Tibial artery (tissue), 4 donors: ENCODE results near the gene PLXNB3.
A peak's percentile ranks its signal among the peaks of the same experiment; 100 is the strongest.

Experiments used
- DNase-seq, 2 donors: peaks; one replicate each; pipeline ENCODE4 v3.0.0-alpha.2; 2019
- H3K27ac ChIP-seq, 2 donors: fragments of 200-600 bp; sonication (generic) in 1 of 2; 1 replicate in 1 of 2; 2 replicates in 1 of 2; pipeline ENCODE4 v1.5.1; 2018 to 2019; ENCODE audit warnings: mild to moderate bottlenecking in 1 of 2
- H3K27me3 ChIP-seq, 2 donors: fragments of 200-600 bp; sonication (generic) in 1 of 2; one replicate each; pipeline versions ENCODE4 v1.5.1 to v1.6.0; 2016 to 2019
- H3K36me3 ChIP-seq, 3 donors: fragments of 200-600 bp; sonication (generic) in 2 of 3; one replicate each; pipeline ENCODE4 v1.5.1; 2016 to 2019; ENCODE audit warnings: mild to moderate bottlenecking in 2 of 3
- H3K4me1 ChIP-seq, 4 donors: fragments of 200-600 bp; sonication (generic) in 2 of 4; 1 replicate in 3 of 4; 2 replicates in 1 of 4; pipeline ENCODE4 v1.5.1; 2016 to 2019
- H3K4me3 ChIP-seq, 2 donors: fragments of 200-600 bp; sonication (generic) in 1 of 2; 1 replicate in 1 of 2; 2 replicates in 1 of 2; pipeline ENCODE4 v1.5.1; 2018 to 2019; ENCODE audit warnings: mild to moderate bottlenecking in 2 of 2
- H3K9me3 ChIP-seq, 3 donors: fragments of 200-600 bp; sonication (generic) in 1 of 3; one replicate each; pipeline ENCODE4 v1.5.1; 2016 to 2019
- intact Hi-C: fragments of 100-400 bp; cut with DNase I; formaldehyde crosslinking; loops from one replicate; pipeline ENCODE4 v1.15.0; 2023; ENCODE audit warnings: low total_unique reads
- TF ChIP-seq, protein P1 (sequence below), 2 experiments: fragments of 200-600 bp in 1 of 2; fragments of 450-650 bp in 1 of 2; IDR thresholded peaks; one replicate each; pipeline ENCODE4 v1.5.1; 2017 to 2019; ENCODE audit warnings: antibody characterized with exemption in 2 of 2, mild to moderate bottlenecking in 1 of 2, moderate library complexity in 1 of 2

PLXNB3 gene

DNA sequence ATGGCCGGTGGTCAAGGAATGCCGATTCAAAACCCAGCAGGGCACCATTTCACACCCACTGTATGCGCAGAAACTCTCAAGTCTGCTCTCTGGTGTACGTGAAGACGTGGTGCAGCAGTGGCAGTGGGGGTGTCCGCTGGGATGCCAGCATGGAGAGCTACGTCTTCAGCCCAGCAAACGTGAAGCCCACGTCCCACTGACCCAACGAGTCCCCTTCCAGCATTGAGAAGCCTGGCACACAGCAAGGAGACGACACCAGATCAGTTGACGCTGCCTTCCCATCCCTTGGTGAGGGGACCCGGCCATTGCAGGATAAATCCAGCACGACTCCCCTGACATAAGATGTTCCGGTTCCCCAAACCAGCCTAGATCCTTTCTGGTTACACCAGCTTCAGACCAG, 2.2 kb upstream of the PLXNB3 start:
- no peak overlapping the region for H3K4me3 ChIP-seq
- intact Hi-C loops, result no loop called here
- DNase-seq, result peak in 1 of 2 donors; percentile 31
- TF ChIP-seq, protein P1, sequence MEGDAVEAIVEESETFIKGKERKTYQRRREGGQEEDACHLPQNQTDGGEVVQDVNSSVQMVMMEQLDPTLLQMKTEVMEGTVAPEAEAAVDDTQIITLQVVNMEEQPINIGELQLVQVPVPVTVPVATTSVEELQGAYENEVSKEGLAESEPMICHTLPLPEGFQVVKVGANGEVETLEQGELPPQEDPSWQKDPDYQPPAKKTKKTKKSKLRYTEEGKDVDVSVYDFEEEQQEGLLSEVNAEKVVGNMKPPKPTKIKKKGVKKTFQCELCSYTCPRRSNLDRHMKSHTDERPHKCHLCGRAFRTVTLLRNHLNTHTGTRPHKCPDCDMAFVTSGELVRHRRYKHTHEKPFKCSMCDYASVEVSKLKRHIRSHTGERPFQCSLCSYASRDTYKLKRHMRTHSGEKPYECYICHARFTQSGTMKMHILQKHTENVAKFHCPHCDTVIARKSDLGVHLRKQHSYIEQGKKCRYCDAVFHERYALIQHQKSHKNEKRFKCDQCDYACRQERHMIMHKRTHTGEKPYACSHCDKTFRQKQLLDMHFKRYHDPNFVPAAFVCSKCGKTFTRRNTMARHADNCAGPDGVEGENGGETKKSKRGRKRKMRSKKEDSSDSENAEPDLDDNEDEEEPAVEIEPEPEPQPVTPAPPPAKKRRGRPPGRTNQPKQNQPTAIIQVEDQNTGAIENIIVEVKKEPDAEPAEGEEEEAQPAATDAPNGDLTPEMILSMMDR (IDR thresholded peaks at IDR 0.05), result no peak
- H3K9me3 ChIP-seq, result no peaks in the 10 kb centered on the region
- peaks cover 0 to 22% (median 5%) of the 10 kb centered on the region in 4 donors for H3K4me1 ChIP-seq
- H3K36me3 ChIP-seq, result no peaks in the 10 kb centered on the region
- no peak overlapping the region for H3K27ac ChIP-seq
- no peaks in the 10 kb centered on the region for H3K27me3 ChIP-seq

DNA sequence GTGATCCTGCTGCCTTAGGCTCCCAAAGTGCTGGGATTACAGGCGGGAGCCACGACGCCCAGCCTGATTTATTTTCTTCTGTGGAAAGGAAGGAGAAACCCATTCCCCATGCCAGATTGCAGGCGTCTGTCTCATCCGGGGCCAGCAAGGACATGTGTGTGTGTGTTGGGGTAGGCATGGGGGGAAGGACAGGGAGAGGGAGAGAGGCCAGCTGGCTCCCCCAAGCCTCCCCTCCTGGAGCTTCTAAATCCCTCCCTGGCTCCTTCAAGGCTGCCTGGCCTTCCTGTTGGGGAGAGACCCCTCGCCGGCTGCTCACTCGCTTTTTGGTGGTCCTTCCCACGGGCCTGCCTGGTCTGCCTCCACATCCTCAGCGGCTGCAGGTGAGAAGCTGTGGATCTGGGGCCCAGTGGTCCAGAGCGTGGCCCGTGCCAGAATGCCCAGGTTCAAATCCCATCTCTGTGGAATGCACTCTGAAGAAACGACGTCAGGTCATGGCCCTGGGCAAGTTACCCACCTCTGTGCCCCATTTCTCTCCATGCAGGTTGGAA, 1.3 kb upstream of the PLXNB3 start:
- H3K36me3 ChIP-seq, result no peaks in the 10 kb centered on the region
- intact Hi-C loops, result no loop called here
- H3K4me3 ChIP-seq, result no peak overlapping the region
- no peaks in the 10 kb centered on the region for H3K27me3 ChIP-seq
- TF ChIP-seq, protein P1 (IDR thresholded peaks at IDR 0.05), result no peak
- no peaks in the 10 kb centered on the region for H3K9me3 ChIP-seq
- peaks cover 0 to 22% (median 5%) of the 10 kb centered on the region in 4 donors for H3K4me1 ChIP-seq
- H3K27ac ChIP-seq, result no peak overlapping the region
- DNase-seq, result no peak

DNA sequence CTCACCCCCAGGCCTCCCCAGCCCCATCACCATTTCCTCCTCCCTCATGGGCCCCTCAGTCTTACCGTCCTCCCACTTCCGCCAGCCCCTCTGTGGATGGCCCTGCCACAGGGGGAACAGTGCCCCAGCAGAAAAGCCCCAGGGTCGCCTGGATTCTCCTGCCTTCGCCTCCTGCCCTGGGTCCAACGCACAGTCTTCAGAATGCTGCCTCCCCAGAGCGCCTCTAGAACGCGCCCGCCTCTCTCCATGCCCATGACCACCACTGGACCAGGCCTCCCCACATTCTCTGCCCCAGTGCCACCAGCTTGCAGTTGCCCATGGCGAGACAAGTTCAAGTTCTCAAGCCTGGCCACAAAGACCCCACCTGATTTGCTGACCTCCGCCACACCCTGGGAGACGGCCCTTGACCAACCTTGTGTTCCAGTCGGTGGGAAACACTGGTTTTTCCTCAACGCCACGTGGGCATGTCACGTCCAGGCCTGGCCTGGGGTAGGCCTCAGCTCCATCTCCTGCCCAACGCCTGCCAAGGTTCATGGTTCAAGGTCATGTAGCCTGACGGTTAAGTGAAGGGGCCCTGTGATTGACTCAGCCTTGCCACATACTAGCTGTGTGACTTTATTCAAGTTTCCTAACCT, 634 bp upstream of the PLXNB3 start:
- H3K36me3 ChIP-seq, result no peaks in the 10 kb centered on the region
- TF ChIP-seq, protein P1 (IDR thresholded peaks at IDR 0.05), result no peak
- DNase-seq, result peak in 1 of 2 donors; percentile 38
- no peak overlapping the region for H3K4me3 ChIP-seq
- peaks cover 0 to 22% (median 5%) of the 10 kb centered on the region in 4 donors for H3K4me1 ChIP-seq
- no peaks in the 10 kb centered on the region for H3K27me3 ChIP-seq
- intact Hi-C loops, result no loop called here
- H3K27ac ChIP-seq, result no peak overlapping the region
- no peaks in the 10 kb centered on the region for H3K9me3 ChIP-seq

DNA sequence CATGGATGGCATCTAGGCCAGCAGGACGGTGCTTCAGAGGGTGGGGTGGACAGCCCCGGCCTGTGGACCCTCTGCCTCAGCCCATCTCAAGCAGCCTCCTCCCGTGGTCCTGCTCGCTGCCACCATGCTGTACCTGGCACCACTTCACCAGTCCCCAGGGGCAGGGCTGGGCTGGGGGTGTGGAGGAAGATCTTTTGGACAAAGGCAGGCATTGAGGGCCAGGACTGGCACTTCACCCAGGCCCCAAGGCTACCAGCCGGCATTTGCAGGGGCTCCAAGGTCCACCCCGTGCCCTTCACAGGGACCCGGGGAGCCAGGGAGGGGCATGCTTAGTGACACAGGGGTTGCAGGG, 713 bp downstream of the PLXNB3 start:
- intact Hi-C loops, result loop anchor here (5.0 kb wide), 1 partner anchor 188 kb away; no protein-coding TSS in a partner anchor
- peaks cover 0 to 11% (median 0%) of the 10 kb centered on the region in 3 donors for H3K36me3 ChIP-seq
- peak overlapping the region in 1 of 2 donors; percentile 47 for H3K27ac ChIP-seq
- H3K4me3 ChIP-seq, result peak overlapping the region; percentile 30 to 44
- H3K4me1 ChIP-seq, result peaks cover 0 to 22% (median 5%) of the 10 kb centered on the region in 4 donors
- TF ChIP-seq, protein P1 (IDR thresholded peaks at IDR 0.05), result no peak
- H3K9me3 ChIP-seq, result no peaks in the 10 kb centered on the region
- no peaks in the 10 kb centered on the region for H3K27me3 ChIP-seq
- DNase-seq, result no peak

DNA sequence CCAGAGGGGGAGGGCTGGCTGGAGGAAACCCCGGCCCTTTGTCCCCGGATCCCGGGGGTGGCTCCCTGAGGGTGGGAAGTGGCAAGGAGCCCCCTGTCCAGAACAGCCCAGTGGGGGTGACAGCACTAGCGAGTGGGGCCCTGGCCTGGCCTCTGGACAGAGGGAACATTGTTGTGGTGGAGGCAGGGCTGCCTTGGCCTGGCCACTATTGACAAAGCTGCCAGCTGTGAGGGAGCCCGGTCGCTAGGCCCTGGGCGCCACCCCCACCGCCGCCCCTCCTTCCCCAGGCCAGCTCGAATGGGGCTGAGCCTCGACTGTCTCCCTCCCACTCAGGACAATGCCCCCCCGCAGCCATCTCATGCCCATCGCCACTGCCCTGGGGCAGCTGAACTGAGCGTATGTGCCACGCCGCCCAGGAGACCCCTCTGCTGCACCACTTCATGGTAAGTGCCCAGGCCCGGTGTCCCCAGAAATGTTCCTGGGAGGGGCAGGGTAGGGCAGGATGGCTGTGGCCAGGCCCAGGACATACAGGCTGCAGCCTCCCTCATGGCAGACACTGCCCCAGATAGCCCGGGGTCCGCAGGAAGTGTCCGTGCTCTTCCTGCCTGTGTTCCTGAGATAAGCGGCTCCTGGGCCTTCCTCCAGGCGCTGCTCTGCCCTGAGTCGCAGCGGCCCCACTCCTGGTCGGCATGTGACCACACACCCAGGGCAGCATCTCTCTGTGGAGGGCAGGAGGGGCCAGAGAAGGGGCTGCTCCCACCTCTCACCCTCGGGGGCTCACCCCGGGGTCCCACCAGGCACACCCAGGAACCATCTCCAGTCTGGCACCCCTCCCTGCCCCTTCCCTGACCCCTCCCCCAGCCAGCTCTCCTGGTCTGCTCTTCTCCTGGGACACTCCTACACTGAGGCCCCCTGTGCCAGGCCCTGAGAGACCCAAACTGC, 1.4 kb downstream of the PLXNB3 start:
- Histone ChIP-seq H3K4me3 (peak overlapping the region; percentile 30 to 44), H3K27ac (peak overlapping the region; percentile 44 to 47), H3K4me1 (peaks cover 0 to 22% (median 5%) of the 10 kb centered on the region in 4 donors), H3K27me3 (no peaks in the 10 kb centered on the region), H3K36me3 (peaks cover 0 to 16% (median 0%) of the 10 kb centered on the region in 3 donors), H3K9me3 (no peaks in the 10 kb centered on the region)
- no peak for DNase-seq
- intact Hi-C loops, result loop anchor here (5.0 kb wide), 1 partner anchor 187 kb away; no protein-coding TSS in a partner anchor
- TF ChIP-seq, protein P1 (IDR thresholded peaks at IDR 0.05), result no peak
